K562 (cell line): ENCODE measurements around the gene GLUD1. TPM values are rescaled to one million over a fixed set of nuclear protein-coding genes. Genes with fewer than 3 reads are reported as not detected.
"Not testable (repeated sequence)": the region's sequence is repeated elsewhere in the genome, so short reads cannot be mapped to it uniquely, and the experiment has no call there.

Experiments used
- ATAC-seq: fragments of 200-7000 bp; cut with Tn5 transposase; 3 replicates; pipeline ENCODE4 v1.9.1; 2020; ENCODE audit warnings: moderate library complexity
- BruUV-seq: library from RNA; stranded (reverse); fragments of 400-500 nt; replicated peaks from 2 replicates; lab custom pipeline; 2021; lab: Mats Ljungman, UMichigan
- CTCF ChIA-PET: fragments of 300-600 bp; formaldehyde crosslinking; extraction: SDS; loops from one replicate; lab custom pipeline; 2021; ENCODE audit warnings: low intra/inter-chr PET ratio; lab: Yijun Ruan, JAX
- POLR2A ChIA-PET: fragments of 300-600, 350-650 bp; sonication (Branson Sonifier 250); formaldehyde crosslinking; extraction: SDS; loops from one replicate; lab custom pipeline; 2021; ENCODE audit warnings: antibody characterized with exemption, inconsistent platforms; lab: Yijun Ruan, JAX
- DNase-seq, 4 experiments: peaks; one replicate each; pipeline versions ENCODE4 v3.0.0 to v3.0.0-alpha.2; 2011 to 2018; ENCODE audit warnings: low spot score in 3 of 4, mixed read lengths in 3 of 4; ENCODE audit errors: extremely low read depth in 1 of 4
- FAIRE-seq: peaks from 2 replicates; lab custom pipeline; 2011; peaks lifted over from hg19 to GRCh38; lab: Jason Lieb, UNC
- H2AFZ ChIP-seq: 2 replicates; pipeline ENCODE4 v1.6.0; 2011; ENCODE audit warnings: low read depth, low read length, control low read depth, inconsistent platforms
- H3K27ac ChIP-seq: fragments of 200-600 bp; 3 replicates; pipeline ENCODE4 v1.8.0; 2011; ENCODE audit warnings: low read depth, mild to moderate bottlenecking, control low read depth, inconsistent platforms, low read length, moderate library complexity, mixed read lengths; ENCODE audit errors: extremely low read depth
- H3K27me3 ChIP-seq, 2 experiments: fragments of 300-600 bp in 1 of 2; 2 replicates in 1 of 2; 3 replicates in 1 of 2; pipeline versions ENCODE4 v1.6.0 to v1.8.0; 2011; ENCODE audit warnings: inconsistent platforms in 2 of 2, low read length in 2 of 2, mild to moderate bottlenecking in 1 of 2, mixed read lengths in 1 of 2, moderate library complexity in 1 of 2; ENCODE audit not compliant: control insufficient read depth in 2 of 2, insufficient read depth in 2 of 2
- H3K36me3 ChIP-seq: fragments of 300-600 bp; 3 replicates; pipeline ENCODE4 v1.8.0; 2011; ENCODE audit warnings: mild to moderate bottlenecking, low read length, inconsistent platforms; ENCODE audit not compliant: control insufficient read depth, insufficient read depth
- H3K4me1 ChIP-seq, 2 experiments: fragments of 200-600 bp in 1 of 2; replicated peaks in 1 of 2; 2 replicates in 1 of 2; 3 replicates in 1 of 2; pipeline versions ENCODE4 v1.5.1 to v1.8.0; 2011; ENCODE audit warnings: inconsistent platforms in 2 of 2, low read length in 2 of 2, mild to moderate bottlenecking in 1 of 2, mixed read lengths in 1 of 2, moderate library complexity in 1 of 2; ENCODE audit not compliant: control insufficient read depth in 2 of 2, insufficient read depth in 2 of 2
- H3K4me2 ChIP-seq: 2 replicates; pipeline ENCODE4 v1.6.1; 2011; ENCODE audit warnings: low read length, control low read depth, inconsistent platforms, mixed read lengths; ENCODE audit not compliant: insufficient read depth
- H3K4me3 ChIP-seq: fragments of 200-600 bp; sonication (generic), shearing (Covaris generic); 2 replicates; pipeline ENCODE4 v1.5.1; 2016; ENCODE audit warnings: control low read depth, inconsistent platforms
- H3K79me2 ChIP-seq: fragments of 200-600 bp; 3 replicates; pipeline ENCODE4 v1.8.0; 2011; ENCODE audit warnings: low read length, inconsistent platforms; ENCODE audit not compliant: control insufficient read depth, insufficient read depth
- H3K9ac ChIP-seq, 2 experiments: 2 replicates each; pipeline versions ENCODE4 v1.6.0 to v1.6.1; 2011; ENCODE audit warnings: low read depth in 2 of 2, low read length in 2 of 2, control low read depth in 1 of 2, inconsistent platforms in 1 of 2, mild to moderate bottlenecking in 1 of 2, mixed read lengths in 1 of 2; ENCODE audit not compliant: insufficient read depth in 1 of 2
- H3K9me1 ChIP-seq: one replicate; pipeline ENCODE4 v1.6.0; 2011; ENCODE audit warnings: inconsistent platforms, mild to moderate bottlenecking, low read length, moderate library complexity; ENCODE audit not compliant: control insufficient read depth, insufficient read depth
- H3K9me3 ChIP-seq: replicated peaks from 2 replicates; pipeline ENCODE4 v1.5.1; 2011; ENCODE audit warnings: low read depth, low read length, inconsistent platforms; ENCODE audit not compliant: control insufficient read depth, insufficient read depth
- H4K20me1 ChIP-seq: replicated peaks from 2 replicates; pipeline ENCODE4 v1.6.1; 2011; ENCODE audit warnings: low read length, inconsistent platforms, mixed read lengths; ENCODE audit not compliant: control insufficient read depth, insufficient read depth
- CCNT2 ChIP-seq: IDR thresholded peaks from 2 replicates; pipeline ENCODE4 v1.6.1; 2011; ENCODE audit warnings: borderline replicate concordance, low read depth, mild to moderate bottlenecking, moderate library complexity, mixed read lengths, low read length; ENCODE audit not compliant: insufficient read length; ENCODE audit errors: extremely low read depth
- GABPB1 ChIP-seq: sonication (generic); formaldehyde crosslinking; IDR thresholded peaks from 2 replicates; pipeline ENCODE4 v1.8.0; 2022; ENCODE audit warnings: mild to moderate bottlenecking, missing genetic modification reagents
- PCBP2 ChIP-seq: fragments of 200-400 bp; formaldehyde crosslinking; IDR thresholded peaks from 2 replicates; pipeline ENCODE4 v1.6.1; 2018; ENCODE audit warnings: low read length, low read depth, mild to moderate bottlenecking, moderate library complexity; ENCODE audit not compliant: poor library complexity, severe bottlenecking
- TEAD2 ChIP-seq: fragments of 450-650 bp; IDR thresholded peaks from 2 replicates; pipeline ENCODE4 v1.6.1; 2016; ENCODE audit warnings: missing genetic modification characterization, control low read depth, missing compliant biosample characterization
- ZNF76 ChIP-seq: fragments of 250-450 bp; sonication (Bioruptor Pico); IDR thresholded peaks from 2 replicates; pipeline ENCODE4 v1.4.0; 2020; ENCODE audit warnings: mild to moderate bottlenecking, moderate library complexity, borderline replicate concordance
- WGBS: fragments of 100-300 bp; shearing (Covaris generic); methylation state at CpG from one replicate; pipeline ENCODE4 v1.1.6; 2016; ENCODE audit warnings: low coverage, mixed read lengths; ENCODE audit not compliant: insufficient coverage; ENCODE audit errors: missing lambda C conversion rate; 5-methylcytosine and 5-hydroxymethylcytosine counted together
- in situ Hi-C: fragments of 300-500 bp; cut with MboI; formaldehyde crosslinking; loops from 4 replicates; pipeline ENCODE4 v1.15.0; 2018; ENCODE audit warnings: inconsistent platforms, mixed read lengths
- intact Hi-C: fragments of 100-400 bp; cut with micrococcal nuclease; formaldehyde crosslinking; loops from 2 replicates; pipeline ENCODE4 v1.14.2; 2022
- polyA plus RNA-seq, 8 experiments: library from polyadenylated mRNA; depleted of rRNA in 4 of 8; stranded (reverse) in 5 of 8; unstranded in 3 of 8; fragments of >200 nt; fragmentation: Nextera tagmentation in 2 of 8; fragmentation: Illumina TruSeq in 1 of 8; extraction: Ambion mirVana in 2 of 8; extraction: Trizol in 1 of 8; gene quantifications; 2 replicates each; pipeline versions ENCODE4 v1.2.1 to v1.2.3, GENCODE V29; 2011 to 2014; ENCODE audit warnings: inconsistent platforms in 1 of 8, missing spikeins in 1 of 8
- total RNA-seq, 7 experiments: library from RNA; depleted of rRNA in 6 of 7; stranded (reverse); fragments of >200 nt in 6 of 7; fragmentation: Illumina TruSeq in 2 of 7; extraction: Trizol in 2 of 7; gene quantifications; 2 replicates each; pipeline versions ENCODE4 v1.2.1 to v1.2.3, GENCODE V29; 2011 to 2021; ENCODE audit warnings: low replicate concordance in 1 of 7

GLUD1 gene
- total and polyA plus RNA-seq, 9 of the 15 experiments (the other 6 are each of a cell fraction or from before 2014, with no cell fraction given) = 21.9 to 92.0 (median 76.3) TPM

DNA sequence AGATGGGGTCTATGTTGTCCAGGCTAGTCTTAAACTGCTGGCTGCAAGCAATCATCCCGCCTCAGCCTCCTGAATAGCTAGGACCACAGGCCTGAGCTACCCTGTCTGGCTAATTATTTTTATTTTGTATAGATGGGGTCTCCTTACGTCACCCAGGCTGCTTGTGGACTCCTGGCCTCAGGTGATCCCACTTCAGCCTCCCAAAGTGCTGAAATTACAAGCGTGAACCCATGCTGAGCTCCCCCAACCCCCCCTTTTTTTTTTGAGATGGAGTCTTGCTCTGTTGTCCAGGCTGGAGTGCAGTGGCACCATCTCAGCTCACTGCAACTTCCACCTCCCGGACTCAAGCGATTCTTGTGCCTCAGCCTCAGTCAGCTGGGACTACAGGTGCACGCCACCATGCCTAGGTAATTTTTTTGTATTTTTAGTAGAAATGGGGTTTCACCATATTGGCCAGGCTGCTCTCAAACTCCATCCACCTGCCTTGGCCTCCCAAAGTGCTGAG is 49.2 kb downstream of the GLUD1 start:
- H4K20me1 ChIP-seq = no peaks in the 10 kb centered on the region
- H3K9me1 ChIP-seq = no peaks in the 10 kb centered on the region
- no peak overlapping the region for H3K9ac ChIP-seq
- intact Hi-C loops = no loop called here
- no TSS peak for BruUV-seq
- FAIRE-seq (no peak), DNase-seq (no peak), ATAC-seq (no peak)
- ChIA-PET POLR2A (no interaction called here), CTCF (no interaction called here)
- in situ Hi-C loops = no loop called here
- no peak overlapping the region for H3K4me3 ChIP-seq
- H3K27me3 ChIP-seq = no peaks in the 10 kb centered on the region
- H3K9me3 ChIP-seq = no peaks in the 10 kb centered on the region
- 86% methylated on average over 2 of the region's 6 CpGs for WGBS
- TF ChIP-seq ZNF76 (CRISPR knock-in tag) (no peak), GABPB1 (no peak), CCNT2 (no peak), TEAD2 (tag) (no peak), PCBP2 (no peak)
- no peak overlapping the region for H2AFZ ChIP-seq
- H3K4me2 ChIP-seq = no peak overlapping the region
- no peak overlapping the region for H3K27ac ChIP-seq
- peaks cover 26% of the 10 kb centered on the region; the same call in 2 of the 3 replicates for H3K36me3 ChIP-seq
- no peaks in the 10 kb centered on the region for H3K79me2 ChIP-seq
- no peaks in the 10 kb centered on the region; a peak in 1 of 5 replicates for H3K4me1 ChIP-seq

DNA sequence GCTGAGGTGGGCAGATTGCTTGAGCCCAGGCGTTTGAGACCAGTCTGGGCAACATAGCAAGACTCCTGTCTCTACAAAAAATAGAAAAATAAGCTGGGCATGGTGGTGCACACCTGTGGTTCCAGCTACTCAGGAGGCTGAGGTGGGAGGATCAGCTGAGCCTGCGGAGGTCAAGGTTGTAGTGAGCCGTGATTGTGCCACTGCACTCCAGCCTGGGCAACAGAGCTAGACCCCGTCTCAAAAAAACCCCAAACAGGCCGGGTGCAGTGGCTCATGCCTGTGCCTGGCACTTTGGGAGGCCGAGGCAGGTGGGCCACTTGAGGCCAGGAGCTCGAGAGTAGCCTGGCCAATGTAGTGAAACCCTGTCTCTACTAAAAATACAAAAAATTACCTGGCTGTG is 51.1 kb downstream of the GLUD1 start:
- H3K9ac ChIP-seq, H3K4me3 ChIP-seq, intact Hi-C loops, H2AFZ ChIP-seq, H3K27ac ChIP-seq, ATAC-seq, FAIRE-seq, DNase-seq, H3K4me1 ChIP-seq, BruUV-seq, H3K27me3 ChIP-seq, CTCF ChIA-PET, in situ Hi-C loops, H3K4me2 ChIP-seq, POLR2A ChIA-PET, H3K79me2 ChIP-seq, H3K9me1 ChIP-seq, H3K9me3 ChIP-seq, H4K20me1 ChIP-seq: not testable (repeated sequence)
- peaks cover 11% of the 10 kb centered on the region; the same call in 1 of the 3 replicates for H3K36me3 ChIP-seq
- 68% methylated on average over 2 of the region's 7 CpGs for WGBS
